Myocyte (in vitro differentiated cells): ENCODE measurements around the gene SAA2. TPM values are rescaled to one million over a fixed set of nuclear protein-coding genes. Genes with fewer than 3 reads are reported as not detected.
"Not testable (repeated sequence)": the region's sequence is repeated elsewhere in the genome, so short reads cannot be mapped to it uniquely, and the experiment has no call there.

Source experiments
- DNase-seq: peaks from one replicate; pipeline ENCODE4 v3.0.0-alpha.2; 2012; ENCODE audit warnings: low read depth
- polyA plus RNA-seq: library from polyadenylated mRNA; unstranded; fragments of >200 nt; gene quantifications from one replicate; pipeline ENCODE4 v1.2.1, GENCODE V29; 2012; ENCODE audit warnings: missing spikeins
- total RNA-seq: library from RNA; depleted of rRNA; stranded (reverse); fragments of >200 nt; gene quantifications from 2 replicates; pipeline ENCODE4 v1.2.3, GENCODE V29; 2014

The SAA2 gene
- total RNA-seq: not detected in 2 replicates
- polyA plus RNA-seq: 0.32 TPM

DNA sequence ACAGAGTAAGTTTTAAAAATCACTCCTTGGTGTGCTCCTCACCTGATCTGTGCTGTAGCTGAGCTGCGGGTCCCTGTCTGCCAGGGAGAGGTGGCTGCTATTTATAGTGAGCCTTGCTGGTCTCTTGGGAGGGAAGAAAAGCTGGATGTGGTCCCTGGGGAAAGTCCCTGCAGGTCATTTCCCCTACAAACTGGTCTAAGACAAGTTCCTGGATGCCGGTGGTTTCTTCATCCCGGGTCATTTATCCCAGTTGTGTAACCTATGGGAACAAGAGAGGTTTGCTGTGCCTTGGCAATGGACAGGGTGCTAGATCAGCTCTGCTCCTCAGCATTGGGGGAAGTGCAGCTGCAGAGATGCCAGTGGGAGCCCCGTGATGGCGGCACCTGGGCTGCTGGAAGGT, at the start of gene SAA2:
SAA2 (minus strand) TSS at position 108 of the 400 bp plus-strand sequence. CDS start 657 bp downstream, outside the sequence.
- DNase-seq: no peak

DNA sequence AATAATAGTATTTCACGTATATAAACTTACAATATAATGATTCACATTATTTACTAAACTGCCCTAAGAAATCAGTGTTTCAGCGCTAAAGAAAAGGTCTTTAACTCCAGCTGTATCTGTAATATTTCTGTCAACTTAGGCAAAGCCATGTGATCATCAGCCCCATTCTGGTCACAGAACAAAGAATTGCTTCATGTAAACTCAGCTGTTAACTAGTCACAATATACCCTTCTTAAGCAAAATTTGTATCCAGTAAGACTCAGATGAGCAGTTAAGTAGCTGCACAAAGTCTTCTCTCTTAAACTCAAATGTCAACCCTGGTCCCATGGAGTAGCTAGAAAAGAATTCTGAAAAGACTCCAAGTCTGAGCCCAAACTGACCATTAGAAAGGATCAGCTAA, 46.8 kb upstream of the SAA2 start:
- DNase-seq: no peak

DNA sequence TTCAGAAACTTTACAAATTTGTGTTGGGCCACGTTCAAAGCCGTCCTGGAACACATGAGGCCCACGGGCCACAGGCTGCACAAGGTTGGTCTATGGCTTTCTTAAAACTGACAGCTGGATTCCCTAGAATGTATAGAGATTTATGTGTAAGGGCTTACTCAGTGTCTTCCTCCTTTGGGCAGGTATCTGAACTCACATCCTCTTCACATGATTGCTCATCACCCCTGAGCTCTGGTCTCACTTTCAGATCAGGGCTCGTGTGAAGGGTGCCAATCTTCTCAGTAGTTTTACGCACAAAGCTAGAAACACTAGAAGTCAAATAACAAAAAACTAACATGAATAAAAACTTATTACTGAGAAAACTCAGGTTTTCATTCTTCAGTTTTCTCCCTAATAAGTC, 46.4 kb upstream of the SAA2 start:
- DNase-seq: no peak

DNA sequence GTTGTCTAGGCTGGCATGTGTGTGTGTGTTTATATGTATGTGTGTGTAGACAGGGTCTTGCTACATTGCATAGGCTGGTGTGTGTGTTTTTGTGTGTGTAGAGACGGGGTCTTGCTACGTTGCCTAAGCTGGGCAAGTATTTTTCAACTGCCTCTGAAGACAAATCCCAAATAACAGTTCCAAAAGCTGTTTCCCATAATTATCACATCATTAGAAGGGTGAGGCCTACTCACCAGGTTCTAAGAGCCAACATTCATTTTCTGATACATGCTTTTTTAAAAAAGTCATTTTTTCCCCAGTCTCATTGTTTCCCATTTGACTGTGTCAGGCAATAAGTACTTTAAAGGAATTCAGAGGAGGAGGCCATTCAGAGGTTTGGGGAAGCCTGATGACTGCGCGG, 40.4 kb upstream of the SAA2 start:
- no peak for DNase-seq

DNA sequence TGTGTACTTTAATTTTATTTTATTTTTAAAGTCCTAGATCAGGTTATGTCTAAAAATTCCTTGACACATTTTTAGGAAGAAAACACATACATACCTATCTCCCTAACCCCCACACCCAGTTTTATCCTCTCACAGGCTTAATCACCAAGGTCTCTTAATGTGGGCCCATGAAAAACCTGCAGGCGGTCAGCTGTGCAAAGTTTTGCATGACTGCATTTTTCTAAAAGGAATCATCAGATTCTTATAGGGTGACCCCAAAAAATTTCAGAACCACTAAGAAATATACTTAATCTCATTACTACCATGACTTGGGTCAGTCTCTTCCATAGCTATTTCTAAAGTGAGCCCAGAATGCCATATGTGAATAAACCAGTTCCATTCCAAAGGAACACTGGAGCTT, 37.4 kb upstream of the SAA2 start:
- DNase-seq: no peak

DNA sequence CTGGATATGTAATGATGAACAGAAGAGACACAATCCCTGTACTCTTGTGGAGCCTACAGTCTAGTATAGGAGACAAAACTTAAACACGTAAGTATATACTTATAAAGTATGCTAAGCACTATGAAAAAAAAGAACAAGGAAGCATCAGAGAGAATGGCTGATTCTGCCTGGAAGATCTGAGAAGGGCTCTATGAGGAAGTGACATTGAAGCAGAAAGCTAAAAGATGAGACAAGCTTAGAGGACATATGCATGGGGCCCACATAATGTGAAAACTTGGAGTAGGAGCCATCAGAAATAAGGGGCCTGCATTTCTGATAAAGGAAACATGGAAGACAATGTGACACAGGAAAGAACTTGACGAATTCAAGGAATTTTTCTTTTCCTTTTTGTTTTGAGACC, 34.2 kb upstream of the SAA2 start:
- DNase-seq: no peak

DNA sequence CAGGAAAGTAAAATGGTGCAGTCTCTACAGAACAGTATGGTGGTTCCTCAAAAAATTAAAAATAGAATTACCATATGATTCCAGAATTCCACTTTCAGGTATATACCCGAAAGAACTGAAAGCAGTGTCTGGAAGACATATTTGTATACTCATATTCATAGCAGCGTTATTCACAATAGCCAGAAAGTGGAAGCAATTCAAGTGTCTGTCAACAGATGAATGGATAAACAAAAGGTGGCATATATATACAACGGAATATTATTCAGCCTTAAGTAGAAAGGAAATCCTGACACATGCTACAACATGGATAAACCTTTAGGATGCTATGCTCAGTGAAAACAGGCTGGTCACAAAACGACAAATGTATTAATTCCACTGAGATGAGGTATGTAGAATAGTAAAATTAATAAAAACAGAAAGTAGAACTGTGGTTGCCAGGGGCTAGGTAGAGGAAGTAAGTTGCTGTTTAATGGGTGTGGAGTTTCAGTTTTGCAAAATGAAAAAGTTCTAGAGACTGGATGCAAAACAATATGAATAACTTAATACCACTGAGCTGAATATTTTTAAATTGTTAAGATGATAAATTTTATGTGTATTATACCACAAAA, 32.1 kb upstream of the SAA2 start:
- DNase-seq: no peak

DNA sequence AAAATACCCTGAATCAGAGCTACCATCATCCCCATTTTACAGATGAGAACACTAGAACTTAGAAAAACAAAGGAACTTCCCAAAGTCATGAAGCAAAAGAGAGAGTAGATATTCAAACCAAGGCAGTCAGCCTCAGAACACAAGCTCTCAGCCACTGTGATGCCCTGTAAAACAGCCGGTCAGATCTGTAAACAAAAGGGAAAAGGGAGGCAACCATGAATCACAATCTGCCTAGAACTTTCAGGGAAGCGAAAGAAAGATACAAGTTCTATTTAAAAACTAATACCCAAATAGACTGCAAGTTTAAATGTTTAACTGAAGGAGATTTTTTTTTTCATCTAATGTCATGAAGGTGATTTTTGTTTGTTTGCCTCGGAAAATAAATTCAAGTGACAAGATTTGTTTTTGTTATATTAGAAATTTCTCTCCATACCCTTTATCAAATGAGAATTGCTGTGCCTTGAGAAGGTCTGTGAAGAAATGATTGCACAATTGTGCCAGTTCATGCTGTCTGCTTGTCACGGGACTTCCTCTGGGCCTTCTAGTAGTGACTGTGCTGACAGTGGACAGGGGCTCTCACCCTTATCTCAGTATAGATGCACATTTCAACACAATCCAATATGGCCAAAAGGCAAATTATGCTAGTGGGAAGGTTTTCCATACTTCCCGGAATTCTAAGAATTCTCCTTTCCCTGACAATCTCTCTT, 29.2 kb upstream of the SAA2 start:
- DNase-seq: no peak

DNA sequence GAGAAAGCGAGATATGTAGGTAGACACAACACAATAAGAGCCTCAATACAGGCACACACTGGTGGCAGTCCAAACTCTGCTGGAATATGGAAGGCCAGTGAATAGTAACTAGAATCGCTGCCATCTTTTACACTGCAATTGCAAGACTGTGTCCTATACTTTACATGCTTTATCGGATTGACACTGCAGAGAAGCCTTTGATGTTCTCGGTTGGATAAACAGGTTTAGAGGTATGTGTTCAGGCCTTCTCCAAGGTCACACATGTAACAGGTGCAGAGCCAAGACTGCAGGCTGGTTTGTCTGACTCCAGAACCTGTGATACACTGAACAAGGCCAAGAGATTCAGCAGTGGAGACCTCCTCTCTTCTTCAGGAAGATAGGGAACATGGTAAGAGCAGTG, 22.7 kb upstream of the SAA2 start:
- no peak for DNase-seq

DNA sequence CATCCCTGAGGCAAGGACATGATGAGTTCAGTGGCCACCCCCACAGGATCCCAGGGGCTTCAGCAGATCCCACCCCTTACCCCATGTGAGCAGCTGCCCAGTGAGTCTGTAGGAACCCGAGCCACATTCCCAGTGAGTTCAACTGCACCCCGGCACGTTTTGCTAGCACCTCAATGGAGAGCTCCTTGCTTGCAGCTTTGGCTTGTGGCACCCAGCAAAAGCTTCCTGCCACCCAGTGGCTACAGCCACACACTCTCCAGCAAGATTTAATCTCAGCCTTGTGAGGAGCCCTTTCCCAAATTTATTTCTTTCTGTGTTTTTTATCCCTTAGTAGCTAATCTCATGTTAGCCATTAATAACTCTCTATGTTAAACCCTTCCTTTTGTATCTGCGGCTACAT, 21.6 kb upstream of the SAA2 start:
- no peak for DNase-seq

DNA sequence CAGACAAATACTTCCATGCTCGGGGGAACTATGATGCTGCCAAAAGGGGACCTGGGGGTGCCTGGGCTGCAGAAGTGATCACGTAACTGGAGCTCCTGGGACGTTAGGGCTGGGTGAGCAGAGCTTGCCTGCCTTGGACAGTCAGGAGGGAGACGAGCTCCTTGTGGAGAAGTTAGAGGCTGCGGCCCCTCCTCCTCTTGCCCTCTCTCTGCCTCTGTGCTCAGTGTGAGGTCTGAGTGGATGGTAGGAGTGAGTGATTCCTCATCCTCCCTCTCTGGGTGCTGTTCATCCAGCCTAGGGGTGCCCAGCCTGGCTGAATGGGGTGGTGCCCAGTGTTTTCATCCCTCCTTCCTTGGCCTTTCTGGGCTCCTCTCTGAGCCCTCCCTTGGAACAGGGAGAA, 20.8 kb upstream of the SAA2 start:
- not testable (repeated sequence) for DNase-seq

DNA sequence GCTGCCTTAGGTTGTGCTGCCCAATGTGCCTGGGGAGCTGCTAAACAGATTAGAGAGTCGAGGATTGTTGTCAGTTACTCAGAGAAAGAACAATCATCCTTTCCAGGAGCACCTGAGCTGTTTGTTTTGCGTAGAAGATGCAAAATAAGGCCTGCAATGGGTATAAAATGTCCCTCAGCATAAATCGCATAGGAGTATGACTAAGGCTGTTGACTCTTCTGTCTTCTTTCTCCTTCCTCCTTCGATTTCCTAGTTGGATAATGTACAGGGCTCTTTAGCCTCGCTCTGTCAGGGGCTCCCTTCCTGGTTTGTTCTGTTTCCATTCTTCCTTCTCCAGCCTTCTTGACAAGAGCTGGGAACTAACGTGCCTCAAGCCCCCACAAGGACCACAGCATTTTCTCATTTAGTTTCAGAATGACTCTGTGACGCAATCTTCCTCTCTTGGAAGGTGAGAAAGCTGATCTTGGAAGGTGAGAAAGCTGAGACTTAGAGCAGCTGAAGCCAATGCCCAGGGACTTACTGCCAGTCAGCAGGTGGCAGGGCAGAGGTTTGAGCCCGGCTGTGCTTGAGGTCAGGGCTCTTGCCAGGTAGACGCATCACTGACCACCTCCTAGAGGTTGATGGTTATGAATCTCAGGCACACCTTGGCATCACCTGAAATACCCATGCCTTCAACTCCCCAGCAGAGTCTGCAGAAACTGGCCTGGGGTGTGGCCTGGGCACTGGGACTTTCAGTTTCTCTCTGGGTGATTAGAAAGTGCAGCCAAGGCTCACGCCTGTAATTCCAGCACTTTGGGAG, 19.1 kb upstream of the SAA2 start:
- DNase-seq: not testable (repeated sequence)

DNA sequence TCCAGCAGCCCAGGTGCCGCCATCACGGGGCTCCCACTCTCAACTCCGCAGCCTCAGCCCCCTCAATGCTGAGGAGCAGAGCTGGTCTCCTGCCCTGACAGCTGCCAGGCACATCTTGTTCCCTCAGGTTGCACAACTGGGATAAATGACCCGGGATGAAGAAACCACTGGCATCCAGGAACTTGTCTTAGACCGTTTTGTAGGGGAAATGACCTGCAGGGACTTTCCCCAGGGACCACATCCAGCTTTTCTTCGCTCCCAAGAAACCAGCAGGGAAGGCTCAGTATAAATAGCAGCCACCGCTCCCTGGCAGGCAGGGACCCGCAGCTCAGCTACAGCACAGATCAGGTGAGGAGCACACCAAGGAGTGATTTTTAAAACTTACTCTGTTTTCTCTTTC, 17.5 kb upstream of the SAA2 start, which contains the start of gene SAA1:
SAA1 (plus strand) TSS at position 316 of the 400 bp plus-strand sequence. CDS start 624 bp downstream, outside the sequence.
- DNase-seq: peak; percentile 5

DNA sequence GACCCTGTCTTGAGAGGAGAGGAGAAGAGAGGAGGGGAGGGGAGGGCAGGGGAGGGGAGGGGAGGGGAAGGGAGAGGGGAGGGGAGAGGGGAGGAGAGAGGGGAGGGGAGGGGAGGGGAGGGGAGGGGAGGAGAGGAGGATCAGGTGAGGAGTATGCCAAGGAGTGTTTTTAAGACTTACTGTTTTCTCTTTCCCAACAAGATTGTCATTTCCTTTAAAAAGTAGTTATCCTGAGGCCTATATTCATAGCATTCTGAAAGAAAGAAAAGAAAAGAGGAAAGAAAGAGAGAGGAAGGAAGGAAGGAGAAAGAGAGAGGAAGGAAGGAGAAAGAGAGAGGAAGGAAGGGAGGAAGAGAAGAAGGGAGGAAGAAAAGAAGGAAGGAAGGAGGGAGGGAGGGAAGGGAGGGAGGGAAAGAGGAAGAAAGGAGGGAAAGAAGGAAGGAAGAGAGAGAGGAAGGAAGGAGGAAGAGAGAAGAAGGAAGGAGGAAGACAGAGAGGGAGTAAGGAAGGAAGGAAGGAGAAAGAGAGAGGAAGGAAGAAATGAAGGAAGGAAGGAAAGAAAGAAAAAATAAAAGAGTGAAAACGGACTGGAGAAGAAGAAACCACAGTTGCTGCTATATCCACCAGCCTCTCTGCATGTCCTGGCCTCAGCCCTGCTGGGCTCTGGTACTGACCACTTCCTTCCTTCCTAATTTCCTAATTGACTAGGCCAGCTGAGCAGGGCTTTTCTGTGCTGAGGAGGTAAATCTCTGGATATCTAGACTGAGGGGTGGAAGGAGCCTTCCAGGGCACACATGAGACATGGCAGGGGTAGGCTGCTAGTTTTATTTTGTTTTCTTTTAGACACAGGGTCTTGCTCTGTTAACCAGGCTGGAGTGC, 16.4 kb upstream of the SAA2 start:
- peak; percentile 5 for DNase-seq

DNA sequence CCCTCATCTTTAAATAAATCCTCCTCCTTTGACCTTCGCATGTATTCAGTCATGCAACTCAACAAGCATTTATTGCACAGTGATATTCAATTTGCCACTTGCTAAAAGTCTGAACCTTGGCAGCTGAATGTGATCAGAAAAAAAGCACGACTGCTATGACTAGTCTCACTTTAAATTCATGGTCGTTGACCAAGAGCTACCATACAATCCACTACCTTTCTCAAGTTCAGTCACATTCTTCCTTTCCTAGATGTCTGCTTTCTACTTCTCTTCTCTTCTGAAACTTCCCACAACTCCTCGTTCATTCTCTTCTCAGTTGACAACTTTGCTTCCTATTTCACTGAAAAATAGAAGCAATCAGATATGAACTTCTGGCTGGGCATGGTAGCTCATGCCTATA, 15.6 kb upstream of the SAA2 start:
- DNase-seq: no peak

DNA sequence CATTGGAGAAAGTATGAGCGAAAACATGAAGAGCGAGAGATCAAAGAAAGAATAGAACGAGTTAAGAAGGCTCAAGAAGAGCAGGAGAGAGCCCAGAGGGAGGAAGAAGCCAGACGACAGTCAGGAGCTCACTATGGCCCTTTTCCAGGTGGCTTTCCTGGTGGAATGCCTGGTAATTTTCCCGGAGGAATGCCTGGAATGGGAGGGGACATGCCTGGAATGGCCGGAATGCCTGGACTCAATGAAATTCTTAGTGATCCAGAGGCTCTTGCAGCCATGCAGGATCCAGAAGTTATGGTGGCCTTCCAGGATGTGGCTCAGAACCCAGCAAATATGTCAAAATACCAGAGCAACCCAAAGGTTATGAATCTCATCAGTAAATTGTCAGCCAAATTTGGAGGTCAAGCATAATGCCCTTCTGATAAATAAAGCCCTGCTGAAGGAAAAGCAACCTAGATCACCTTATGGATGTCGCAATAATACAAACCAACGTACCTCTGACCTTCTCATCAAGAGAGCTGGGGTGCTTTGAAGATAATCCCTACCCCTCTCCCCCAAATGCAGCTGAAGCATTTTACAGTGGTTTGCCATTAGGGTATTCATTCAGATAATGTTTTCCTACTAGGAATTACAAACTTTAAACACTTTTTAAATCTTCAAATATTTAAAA, 14.3 kb upstream of the SAA2 start:
- peak; percentile 14 for DNase-seq

DNA sequence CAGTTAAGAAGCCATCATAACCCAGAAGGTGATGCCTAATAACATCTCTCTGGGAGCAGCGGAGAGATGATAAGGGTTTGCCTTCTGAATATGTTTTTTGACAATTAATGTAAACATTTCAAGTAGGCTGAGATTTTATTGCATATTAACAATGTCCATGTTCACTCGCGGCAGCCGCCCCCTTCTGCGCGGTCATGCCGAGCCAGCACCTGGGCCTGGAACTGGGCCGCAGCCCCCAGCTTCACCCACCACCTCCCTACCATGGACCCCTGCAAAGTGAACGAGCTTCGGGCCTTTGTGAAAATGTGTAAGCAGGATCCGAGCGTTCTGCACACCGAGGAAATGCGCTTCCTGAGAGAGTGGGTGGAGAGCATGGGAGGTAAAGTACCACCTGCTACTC, 13.3 kb upstream of the SAA2 start:
- DNase-seq: no peak

DNA sequence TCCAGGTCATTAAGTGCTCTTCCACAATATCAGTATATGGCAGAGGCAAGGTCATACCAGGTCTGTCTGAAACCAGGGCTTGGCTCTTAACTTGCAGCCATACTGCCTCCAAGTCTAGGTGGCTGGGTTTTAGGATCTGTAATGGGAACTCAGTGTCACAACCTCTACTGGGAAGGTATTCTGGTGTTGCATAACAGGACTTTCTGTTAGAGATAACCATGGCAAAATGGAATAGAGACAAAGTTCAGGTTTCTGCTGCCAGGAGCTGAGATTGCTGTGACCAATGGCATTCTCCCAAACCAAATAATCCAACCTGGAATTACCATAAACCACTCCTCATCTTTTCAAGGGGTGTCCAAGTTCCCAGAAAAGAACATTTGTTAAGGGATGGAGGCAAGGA, 10.8 kb upstream of the SAA2 start:
- no peak for DNase-seq

DNA sequence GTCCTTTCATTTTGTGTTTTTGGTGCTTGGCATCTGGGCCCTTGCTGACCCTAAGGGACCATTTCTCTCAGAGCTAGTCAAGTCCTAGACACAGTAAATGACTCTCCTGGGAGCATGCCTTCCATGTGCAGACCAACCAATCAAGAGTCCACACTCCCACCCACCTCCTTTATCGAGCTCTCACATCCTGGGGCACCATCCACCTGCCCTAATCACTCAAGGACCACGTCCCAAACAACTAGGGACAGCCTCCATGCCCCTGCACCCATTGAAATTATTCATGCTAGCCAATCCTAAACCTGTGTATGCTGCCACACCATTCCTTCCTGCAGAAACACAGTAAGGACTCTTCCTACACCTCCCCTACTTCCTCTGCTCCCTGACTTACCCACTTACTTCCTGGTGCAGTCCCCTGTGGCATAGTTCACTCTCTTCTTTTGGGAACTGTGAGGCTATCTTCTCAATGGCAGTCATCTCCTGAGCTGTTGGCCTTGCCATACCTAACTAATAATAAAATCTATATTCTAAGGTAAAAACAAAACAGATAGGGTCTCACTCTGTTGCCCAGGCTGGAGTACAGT, 6.4 kb upstream of the SAA2 start:
- DNase-seq: no peak

DNA sequence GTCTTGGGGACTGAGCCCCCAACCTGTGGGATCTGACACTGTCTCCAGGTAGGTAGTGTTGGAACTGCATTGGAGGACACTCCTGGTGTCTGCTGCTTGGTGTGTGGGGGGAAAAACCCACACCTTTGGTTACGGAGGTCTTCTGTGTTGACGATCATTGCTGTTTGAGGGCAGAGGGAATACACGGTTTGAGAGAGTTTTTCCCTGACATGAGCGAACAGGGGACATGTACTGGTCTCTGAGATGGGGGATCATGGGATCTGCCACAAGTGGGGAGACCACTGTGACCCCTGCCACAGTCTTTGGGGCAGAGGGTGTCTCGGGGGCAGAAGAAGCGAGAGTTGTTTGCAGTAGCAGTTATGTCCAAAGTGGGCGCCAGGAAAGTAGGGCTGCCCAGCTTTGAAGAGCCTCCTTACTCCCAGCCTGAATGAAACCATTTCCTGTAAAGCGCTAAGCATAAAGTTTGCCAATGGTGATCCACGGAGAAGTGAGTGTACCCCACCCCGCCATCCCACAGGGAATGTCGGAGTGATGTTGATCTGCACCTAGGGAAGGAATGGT, 5.4 kb upstream of the SAA2 start:
- no peak for DNase-seq
